Activated CD8-positive, alpha-beta T cell treated with anti-CD3 and anti-CD28 coated beads for 36 hours (primary cell): ENCODE data around the gene PRKAR1A. TPM values are rescaled to one million over a fixed set of nuclear protein-coding genes. Genes with fewer than 3 reads are reported as not detected.

Source experiments
- ATAC-seq: fragments of 200-7000 bp; cut with Tn5 transposase; one replicate; pipeline ENCODE4 v1.10.0; 2021; ENCODE audit warnings: mild to moderate bottlenecking, moderate library complexity
- CTCF ChIA-PET: fragments of 350-600 bp; sonication (Branson Sonifier 250); formaldehyde crosslinking; loops from one replicate; lab custom pipeline; 2021; ENCODE audit warnings: antibody characterized with exemption; lab: Charles Lee
- POLR2A ChIA-PET: fragments of 350-600 bp; sonication (Branson Sonifier 250); formaldehyde crosslinking; loops from one replicate; lab custom pipeline; 2021; ENCODE audit warnings: antibody characterized with exemption; lab: Charles Lee
- DNase-seq: peaks from one replicate; pipeline ENCODE4 v3.0.0-alpha.2; 2020
- H3K27ac Mint-ChIP-seq: one replicate; pipeline ENCODE4 v1.8.0; 2021; ENCODE audit warnings: mild to moderate bottlenecking, mixed read lengths
- H3K27me3 Mint-ChIP-seq: one replicate; pipeline ENCODE4 v1.8.0; 2021; ENCODE audit warnings: mixed read lengths
- H3K36me3 Mint-ChIP-seq: one replicate; pipeline ENCODE4 v1.8.0; 2021; ENCODE audit warnings: low read depth, mixed read lengths
- H3K4me1 Mint-ChIP-seq: one replicate; pipeline ENCODE4 v1.8.0; 2021; ENCODE audit warnings: low read depth, mixed read lengths
- H3K4me3 Mint-ChIP-seq: one replicate; pipeline ENCODE4 v1.8.0; 2021; ENCODE audit warnings: mild to moderate bottlenecking, moderate library complexity, mixed read lengths
- H3K9me3 Mint-ChIP-seq: one replicate; pipeline ENCODE4 v1.8.0; 2021; ENCODE audit warnings: mixed read lengths
- intact Hi-C: fragments of 100-400 bp; cut with micrococcal nuclease; formaldehyde crosslinking; loops from one replicate; pipeline ENCODE4 v1.10.0; 2022
- total RNA-seq, 2 experiments: library from RNA; stranded (reverse); gene quantifications; one replicate each; pipeline ENCODE4 v1.2.3, GENCODE V29; 2021
- TF ChIP-seq, protein P1 (sequence below): fragments of 200-600 bp; IDR thresholded peaks from one replicate; pipeline ENCODE4 v1.8.0; 2022; ENCODE audit warnings: antibody characterized with exemption, mild to moderate bottlenecking

Gene PRKAR1A
- total RNA-seq, 2 experiments from 2014 or later = 157 to 168 TPM

DNA sequence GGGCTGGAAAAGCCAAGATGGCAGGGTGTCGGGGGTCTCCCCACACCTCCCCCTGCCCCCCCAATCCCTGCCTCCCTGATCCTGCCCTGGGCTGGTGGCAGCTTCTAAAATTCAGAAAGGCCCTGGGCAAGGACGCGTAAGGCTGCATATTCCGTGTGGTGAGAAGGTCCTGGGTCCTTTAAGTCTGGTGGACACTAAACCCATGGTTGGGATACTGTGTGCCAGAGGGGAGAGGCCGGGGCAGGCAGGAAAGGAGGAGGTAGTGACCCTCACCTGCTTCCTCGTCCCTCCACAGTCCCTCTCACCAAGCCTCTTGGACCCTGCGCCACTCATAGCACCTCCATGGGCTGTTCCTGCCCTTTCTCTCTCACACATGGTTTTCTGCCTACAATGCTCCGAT is 28.8 kb downstream of the PRKAR1A start:
- Mint-ChIP-seq H3K27me3 (no peaks in the 10 kb centered on the region), H3K27ac (no peak overlapping the region), H3K4me1 (no peaks in the 10 kb centered on the region), H3K9me3 (no peaks in the 10 kb centered on the region), H3K4me3 (no peak overlapping the region), H3K36me3 (peaks cover 5% of the 10 kb centered on the region)
- no peak for DNase-seq
- ChIA-PET CTCF (interaction anchor here (1.5 kb wide), 1 partner anchor 231 kb away, joined by 4 read pairs; no protein-coding TSS in a partner anchor), POLR2A (no interaction called here)
- ATAC-seq = no peak
- TF ChIP-seq, protein P1, sequence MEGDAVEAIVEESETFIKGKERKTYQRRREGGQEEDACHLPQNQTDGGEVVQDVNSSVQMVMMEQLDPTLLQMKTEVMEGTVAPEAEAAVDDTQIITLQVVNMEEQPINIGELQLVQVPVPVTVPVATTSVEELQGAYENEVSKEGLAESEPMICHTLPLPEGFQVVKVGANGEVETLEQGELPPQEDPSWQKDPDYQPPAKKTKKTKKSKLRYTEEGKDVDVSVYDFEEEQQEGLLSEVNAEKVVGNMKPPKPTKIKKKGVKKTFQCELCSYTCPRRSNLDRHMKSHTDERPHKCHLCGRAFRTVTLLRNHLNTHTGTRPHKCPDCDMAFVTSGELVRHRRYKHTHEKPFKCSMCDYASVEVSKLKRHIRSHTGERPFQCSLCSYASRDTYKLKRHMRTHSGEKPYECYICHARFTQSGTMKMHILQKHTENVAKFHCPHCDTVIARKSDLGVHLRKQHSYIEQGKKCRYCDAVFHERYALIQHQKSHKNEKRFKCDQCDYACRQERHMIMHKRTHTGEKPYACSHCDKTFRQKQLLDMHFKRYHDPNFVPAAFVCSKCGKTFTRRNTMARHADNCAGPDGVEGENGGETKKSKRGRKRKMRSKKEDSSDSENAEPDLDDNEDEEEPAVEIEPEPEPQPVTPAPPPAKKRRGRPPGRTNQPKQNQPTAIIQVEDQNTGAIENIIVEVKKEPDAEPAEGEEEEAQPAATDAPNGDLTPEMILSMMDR = no peak
- intact Hi-C loops = no loop called here

DNA sequence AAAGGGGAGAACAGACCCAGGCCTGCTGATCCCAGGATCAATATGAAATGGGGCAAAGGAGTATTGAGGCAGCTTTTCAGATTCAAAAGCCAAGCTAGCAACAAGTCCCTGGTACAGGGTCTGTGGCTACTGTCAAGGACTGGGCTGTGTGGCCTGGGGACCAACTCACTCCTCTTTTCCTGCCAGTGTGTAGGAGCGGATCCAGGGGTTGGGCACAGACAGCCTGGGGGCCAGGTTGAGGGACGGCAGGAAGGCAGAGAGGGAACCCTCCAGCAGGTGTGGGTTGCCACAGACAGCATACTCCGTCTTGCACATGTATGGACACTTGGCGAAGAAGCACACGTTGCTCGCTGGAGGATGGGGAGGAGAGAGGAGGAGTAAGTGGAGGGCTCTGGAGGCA is 29.6 kb downstream of the PRKAR1A start:
- DNase-seq = no peak
- Mint-ChIP-seq H3K27ac (no peak overlapping the region), H3K27me3 (no peaks in the 10 kb centered on the region), H3K4me3 (no peak overlapping the region), H3K4me1 (no peaks in the 10 kb centered on the region), H3K36me3 (peaks cover 6% of the 10 kb centered on the region), H3K9me3 (peaks cover 3% of the 10 kb centered on the region)
- POLR2A ChIA-PET = no interaction called here
- CTCF ChIA-PET = no interaction called here
- intact Hi-C loops = no loop called here
- no peak for ATAC-seq
- TF ChIP-seq, protein P1 = no peak

DNA sequence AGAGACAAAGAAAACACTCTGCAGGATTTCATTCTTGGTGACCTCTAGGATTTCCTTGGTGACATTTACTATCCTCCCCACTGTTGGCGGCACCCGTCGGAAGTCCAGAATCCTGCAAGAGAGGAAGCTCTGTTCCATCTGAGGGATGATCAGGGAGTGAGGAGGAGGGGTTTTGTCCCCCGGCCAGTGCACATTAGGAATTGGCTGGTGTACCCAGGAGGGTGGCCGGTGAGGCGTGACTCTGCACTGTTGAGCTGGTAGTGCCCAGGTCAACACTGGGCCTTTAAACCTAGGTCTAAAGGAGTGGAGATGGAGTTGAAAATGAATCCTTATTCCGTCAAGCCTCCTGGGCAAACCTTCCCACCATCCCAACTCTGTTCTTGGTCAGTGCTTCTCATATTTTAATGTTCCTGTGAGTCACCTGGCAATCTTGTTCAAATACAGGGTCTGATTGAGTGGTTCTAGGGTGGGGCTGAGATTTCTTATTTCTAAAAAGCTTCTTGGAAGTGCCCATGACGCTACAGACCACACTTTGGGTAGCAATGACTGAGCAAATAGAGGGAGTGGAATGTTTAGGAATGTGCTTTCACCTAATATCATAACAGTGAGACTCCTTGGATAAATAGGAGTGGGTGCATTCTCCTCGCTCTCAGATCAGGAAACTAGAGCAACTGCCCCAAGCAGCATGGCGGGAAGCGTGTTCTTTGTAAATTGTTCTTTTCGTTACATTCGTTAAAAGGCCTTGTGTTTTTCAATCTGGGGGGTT is 30.7 kb downstream of the PRKAR1A start:
- intact Hi-C loops = no loop called here
- TF ChIP-seq, protein P1 = no peak
- no peak overlapping the region for H3K4me3 Mint-ChIP-seq
- ChIA-PET CTCF (no interaction called here), POLR2A (no interaction called here)
- ATAC-seq = no peak
- H3K27me3 Mint-ChIP-seq = no peaks in the 10 kb centered on the region
- no peak for DNase-seq
- H3K4me1 Mint-ChIP-seq = no peaks in the 10 kb centered on the region
- H3K9me3 Mint-ChIP-seq = peaks cover 4% of the 10 kb centered on the region
- no peak overlapping the region for H3K27ac Mint-ChIP-seq
- peaks cover 7% of the 10 kb centered on the region for H3K36me3 Mint-ChIP-seq

DNA sequence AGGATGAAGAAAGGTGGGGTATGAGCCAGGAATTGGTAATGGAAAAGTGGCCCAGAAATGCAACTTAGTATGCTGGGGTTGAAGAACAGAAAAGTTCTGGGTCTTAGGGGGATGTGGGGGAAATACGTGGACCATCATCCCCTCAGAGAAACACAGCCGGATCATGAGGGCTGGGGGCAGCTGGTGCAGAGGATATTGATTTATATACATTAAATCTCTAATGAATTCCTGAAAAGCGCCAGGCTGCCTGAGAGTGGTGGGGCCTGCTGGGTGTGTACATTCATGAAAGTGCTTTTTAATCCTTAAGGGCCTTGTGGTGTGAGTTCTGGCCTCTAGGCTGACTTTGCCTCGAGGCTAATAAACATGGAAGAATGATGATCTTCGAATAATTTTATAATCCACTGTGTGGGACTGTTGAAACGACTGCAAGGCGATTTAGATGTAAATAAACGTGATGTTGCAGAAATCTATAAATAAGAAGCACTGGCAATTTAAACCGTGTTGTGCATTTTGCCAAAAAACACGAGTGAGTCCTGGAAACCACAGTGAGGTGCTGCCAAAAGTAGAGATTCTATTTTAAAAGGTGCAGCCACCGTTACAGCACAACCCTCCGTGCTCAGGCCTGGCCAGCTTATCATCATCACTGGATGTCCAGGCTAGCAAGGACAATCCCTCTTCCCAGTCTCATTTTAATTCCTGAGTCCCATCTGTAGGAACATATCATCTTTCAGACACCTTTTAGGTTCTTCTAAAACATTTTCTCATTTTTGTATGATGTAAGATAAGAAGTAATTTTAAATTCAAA is 32.1 kb downstream of the PRKAR1A start:
- ATAC-seq = no peak
- Mint-ChIP-seq H3K4me3 (no peak overlapping the region), H3K4me1 (no peaks in the 10 kb centered on the region), H3K27me3 (no peaks in the 10 kb centered on the region), H3K27ac (no peak overlapping the region), H3K9me3 (peaks cover 4% of the 10 kb centered on the region), H3K36me3 (peaks cover 5% of the 10 kb centered on the region)
- TF ChIP-seq, protein P1 = no peak
- DNase-seq = no peak
- intact Hi-C loops = no loop called here
- ChIA-PET CTCF (no interaction called here), POLR2A (no interaction called here)

DNA sequence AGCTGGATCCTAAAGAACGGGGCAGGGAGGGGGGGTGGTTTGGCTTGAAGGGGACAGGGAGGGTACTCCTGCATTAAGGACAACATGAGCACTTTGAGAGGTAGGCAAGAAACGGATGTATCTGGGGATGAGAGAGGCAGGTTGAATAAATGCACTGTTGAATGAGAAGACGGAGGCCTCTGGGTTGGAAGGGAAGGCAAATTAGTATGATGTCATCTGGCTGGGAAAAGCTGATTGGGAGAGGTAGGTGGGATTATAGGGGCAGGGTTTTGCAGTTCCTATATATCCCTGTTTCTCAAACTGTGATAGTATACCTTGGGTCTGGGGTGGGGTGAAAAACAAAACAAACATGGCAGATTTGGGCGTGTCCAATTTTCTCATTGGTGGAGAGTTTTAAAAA is 44.3 kb downstream of the PRKAR1A start:
- Mint-ChIP-seq H3K4me3 (no peak overlapping the region), H3K27me3 (no peaks in the 10 kb centered on the region), H3K36me3 (no peaks in the 10 kb centered on the region), H3K9me3 (no peaks in the 10 kb centered on the region), H3K4me1 (no peaks in the 10 kb centered on the region), H3K27ac (no peak overlapping the region)
- intact Hi-C loops = no loop called here
- ATAC-seq = no peak
- POLR2A ChIA-PET = no interaction called here
- TF ChIP-seq, protein P1 = no peak
- DNase-seq = no peak
- CTCF ChIA-PET = no interaction called here
